ENCODE data around the gene SLC38A3. TPM values are rescaled to one million over a fixed set of nuclear protein-coding genes. Genes with fewer than 3 reads are reported as not detected.

Gene SLC38A3
- total and polyA plus RNA-seq, 9 of the 15 experiments (the other 6 are each of a cell fraction or from before 2014, with no cell fraction given): 0.09 to 0.38 (median 0.16) TPM; not detected in 6

DNA sequence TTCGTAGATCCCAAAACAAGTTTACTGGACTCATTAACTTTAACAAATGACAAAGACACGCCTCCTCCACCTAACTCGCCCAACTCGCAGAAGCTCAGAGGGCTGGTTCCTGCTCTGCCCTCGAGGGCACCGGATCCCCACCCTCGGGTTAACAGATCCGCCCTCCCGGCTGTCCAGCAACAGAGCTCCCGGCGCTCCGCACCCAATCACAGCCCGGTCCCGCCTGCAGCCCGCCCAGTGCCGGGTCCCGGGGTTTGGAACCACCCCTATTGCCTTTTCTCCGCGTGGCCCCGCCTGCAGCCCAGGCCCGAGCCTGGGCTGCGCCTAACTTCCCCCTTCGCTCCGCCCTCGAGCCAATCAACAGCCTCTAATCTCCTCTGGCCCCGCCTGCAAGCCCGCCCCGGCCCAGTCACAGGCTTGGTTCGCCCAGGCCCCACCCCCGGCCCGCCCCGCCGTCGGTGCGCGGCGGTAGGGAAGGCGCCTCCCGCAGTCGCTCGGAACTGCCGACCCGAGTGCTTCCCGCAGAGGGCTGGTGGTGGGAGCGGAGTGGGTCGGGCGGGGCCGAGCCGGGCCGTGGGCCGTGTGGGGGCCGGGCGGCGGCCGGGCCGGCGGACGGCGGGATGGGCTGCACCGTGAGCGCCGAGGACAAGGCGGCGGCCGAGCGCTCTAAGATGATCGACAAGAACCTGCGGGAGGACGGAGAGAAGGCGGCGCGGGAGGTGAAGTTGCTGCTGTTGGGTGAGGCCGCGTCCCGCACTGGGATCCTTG lies 30.8 kb downstream of the SLC38A3 start, which contains the start of gene GNAI2 (continued):
- TF ChIP-seq ZBTB40 (IDR thresholded peaks at IDR 0.05) (no peak), ZBTB40 (CRISPR knock-in tag; IDR thresholded peaks at IDR 0.05) (no peak), CLOCK (CRISPR knock-in tag; IDR thresholded peaks at IDR 0.05; ENCODE audit: borderline replicate concordance) (no peak), SNRNP70 (optimal IDR thresholded peaks at IDR 0.05; ENCODE audit: low read depth, low read length) (no peak), SAFB2 (IDR thresholded peaks at IDR 0.05; ENCODE audit: borderline replicate concordance, low read depth, low read length, severe bottlenecking) (no peak), IFI16 (CRISPR knock-in tag; IDR thresholded peaks at IDR 0.05) (no peak), HDAC6 (IDR thresholded peaks at IDR 0.05; ENCODE audit: low read depth, low read length) (no peak), CBFA2T2 (conservative IDR thresholded peaks at IDR 0.05) (no peak), MCM2 (IDR thresholded peaks at IDR 0.05; ENCODE audit: low read depth) (no peak), ELF1 (tag; IDR thresholded peaks at IDR 0.05) (no peak), ATF1 (CRISPR knock-in tag; IDR thresholded peaks at IDR 0.05) (no peak), ATF1 (tag; IDR thresholded peaks at IDR 0.05) (no peak), HDAC8 (tag; IDR thresholded peaks at IDR 0.05) (no peak), ZNF431 (CRISPR knock-in tag; IDR thresholded peaks at IDR 0.05) (no peak), PTBP1 (IDR thresholded peaks at IDR 0.05; ENCODE audit: low read depth, low read length) (no peak), ZNF133 (CRISPR knock-in tag; IDR thresholded peaks at IDR 0.05) (no peak)
- TF ChIP-seq, protein P1, sequence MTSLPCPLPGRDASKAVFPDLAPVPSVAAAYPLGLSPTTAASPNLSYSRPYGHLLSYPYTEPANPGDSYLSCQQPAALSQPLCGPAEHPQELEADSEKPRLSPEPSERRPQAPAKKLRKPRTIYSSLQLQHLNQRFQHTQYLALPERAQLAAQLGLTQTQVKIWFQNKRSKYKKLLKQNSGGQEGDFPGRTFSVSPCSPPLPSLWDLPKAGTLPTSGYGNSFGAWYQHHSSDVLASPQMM (CRISPR knock-in tag; IDR thresholded peaks at IDR 0.05): no peak

All from K562 (cell line).